ENCODE results near the gene MT1E.

Gene MT1E

DNA sequence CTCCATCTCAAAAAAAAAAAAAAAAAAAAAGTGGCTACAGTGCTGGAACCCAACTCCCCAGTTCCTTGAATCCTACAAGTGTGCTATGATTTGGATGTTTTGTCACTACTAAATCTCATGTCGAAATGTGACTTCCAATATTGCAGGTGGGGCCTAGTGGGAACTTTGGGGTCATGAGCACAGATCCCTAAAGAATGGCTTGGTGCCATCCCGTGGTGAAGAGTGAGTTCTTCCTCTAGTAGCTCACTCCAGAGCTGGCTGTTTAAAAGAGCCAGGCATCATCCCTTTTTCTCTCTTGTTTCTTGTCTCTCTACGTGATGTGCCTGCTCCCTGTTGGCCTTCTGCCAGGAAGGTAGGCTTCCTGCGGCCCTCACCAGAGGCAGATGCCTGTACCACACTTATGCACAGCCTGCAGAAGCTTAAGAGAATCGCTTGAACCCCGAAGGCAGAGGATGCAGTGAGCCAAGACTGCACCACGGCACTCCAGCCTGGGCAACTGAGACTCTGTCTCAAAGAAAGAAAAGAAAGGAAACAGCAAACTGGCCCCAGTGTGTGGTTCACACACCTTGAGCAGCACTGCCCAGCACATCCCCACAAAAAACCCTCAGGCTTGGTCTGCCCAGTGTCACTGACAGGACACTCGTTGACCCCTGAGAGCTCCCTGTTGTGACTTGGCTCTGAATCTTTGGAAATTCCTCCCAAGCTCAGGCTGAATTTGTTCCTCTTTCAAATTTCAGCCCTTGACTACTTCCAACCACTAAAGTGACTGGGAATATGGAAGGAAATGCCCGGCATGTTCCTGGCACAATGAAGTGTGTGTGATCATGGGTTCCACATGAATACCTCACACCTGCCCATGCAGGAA, 3.1 kb downstream of the MT1E start:
- no peak for DNase-seq

GRCh38 chr16:56629531-56629930, 4.0 kb downstream of the MT1E start:
- no peak for DNase-seq

GRCh38 chr16:56630134-56630533, 4.6 kb downstream of the MT1E start:
- no peak for DNase-seq

GRCh38 chr16:56631197-56631596, 5.6 kb downstream of the MT1E start:
- DNase-seq: no peak

DNA sequence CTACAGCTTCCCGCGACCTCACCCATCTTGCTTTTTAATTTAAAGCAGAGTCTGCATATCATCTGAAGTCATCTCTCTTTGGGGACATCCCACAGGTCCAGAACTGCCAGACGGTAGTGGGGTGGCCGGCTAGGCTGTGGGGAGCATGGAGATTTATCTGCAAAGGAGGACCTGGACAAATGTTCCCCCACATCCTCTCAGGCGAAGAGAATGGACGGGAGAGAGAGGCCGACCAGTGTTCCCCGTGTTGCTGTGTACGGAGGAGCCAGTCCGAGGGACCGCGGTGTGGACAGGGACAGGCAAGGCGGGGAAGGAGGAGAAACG, 6.2 kb downstream of the MT1E start:
- DNase-seq: peak; percentile 57

GRCh38 chr16:56632156-56632847, 6.7 kb downstream of the MT1E start, which contains the start of gene MT1M:
TSS of gene MT1M (plus strand) at chr16:56632659. CDS start at chr16:56632732, 73 bp downstream.
- peak; percentile 66 for DNase-seq

DNA sequence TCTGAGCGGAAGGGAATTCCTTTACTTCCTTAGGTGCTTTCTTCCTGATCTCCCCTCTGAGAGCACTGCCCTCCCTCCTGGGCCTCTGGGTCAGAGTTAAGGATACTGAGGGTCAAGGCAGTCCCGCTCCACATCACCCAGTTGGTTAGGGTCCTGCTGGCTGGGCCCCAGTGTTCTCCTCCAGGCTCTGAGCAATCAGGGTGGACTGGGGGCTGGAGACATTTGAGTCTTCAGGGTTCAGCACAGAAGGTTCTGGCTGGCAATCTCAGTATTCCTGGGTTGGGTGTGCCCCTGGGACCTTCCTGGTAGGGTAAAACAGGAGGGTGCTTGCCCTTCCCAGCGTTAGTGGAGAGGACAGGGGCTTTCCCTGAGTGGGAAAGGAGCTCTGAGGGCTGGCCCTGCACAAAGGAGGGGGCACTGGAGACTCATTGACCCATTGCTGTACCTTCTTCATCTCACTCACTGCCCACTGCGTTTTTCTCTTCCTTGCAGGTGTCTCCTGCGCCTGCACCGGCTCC, 7.3 kb downstream of the MT1E start:
- no peak for DNase-seq

DNA sequence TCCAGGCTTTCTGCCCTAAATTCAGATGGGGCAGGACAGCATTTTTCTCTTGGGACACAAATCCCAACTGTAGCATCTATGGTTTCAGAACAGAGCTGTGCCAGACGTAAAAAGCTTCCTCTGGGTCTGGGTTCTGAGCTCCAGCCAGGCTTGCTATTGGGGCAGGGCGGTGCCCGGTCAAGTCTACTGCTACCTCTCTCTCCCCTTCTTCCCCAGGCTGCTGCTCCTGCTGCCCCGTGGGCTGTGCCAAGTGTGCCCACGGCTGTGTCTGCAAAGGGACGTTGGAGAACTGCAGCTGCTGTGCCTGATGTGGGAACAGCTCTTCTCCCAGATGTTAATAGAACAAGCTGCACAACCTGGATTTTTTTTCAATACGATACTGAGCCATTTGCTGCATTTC, 8.0 kb downstream of the MT1E start:
- DNase-seq: no peak

- DNase-seq: no peak
Observed at GRCh38 chr16:56634715-56635440, 9.3 kb downstream of the MT1E start.

GRCh38 chr16:56635441-56635967, 9.9 kb downstream of the MT1E start:
- DNase-seq: no peak

GRCh38 chr16:56636616-56637413, 11.2 kb downstream of the MT1E start:
- DNase-seq: no peak

GRCh38 chr16:56637814-56638750, 12.5 kb downstream of the MT1E start, which contains the start of gene MT1A:
TSS of gene MT1A (plus strand) at chr16:56638666. CDS start at chr16:56638739, 73 bp downstream.
- DNase-seq: no peak

- DNase-seq: no peak
Observed at GRCh38 chr16:56639045-56639444, 13.5 kb downstream of the MT1E start.

DNA sequence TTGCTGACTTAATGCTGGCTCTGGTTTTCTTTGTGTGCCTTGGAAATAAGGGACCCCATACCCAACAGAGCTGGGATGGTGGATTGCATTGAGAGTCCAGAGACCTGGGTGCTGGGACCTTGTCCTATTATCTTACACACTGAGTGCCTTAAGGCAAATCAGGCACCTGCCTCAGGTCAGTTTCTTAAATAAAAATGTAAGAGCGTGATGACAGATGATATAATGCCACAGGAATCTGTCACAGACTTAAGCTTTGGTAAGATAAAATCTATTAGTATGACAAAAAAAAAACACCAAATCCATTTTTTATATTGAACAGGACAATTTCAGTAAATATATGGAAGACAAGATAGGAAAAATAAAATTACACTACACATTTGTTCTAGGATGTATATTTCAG, 14.5 kb downstream of the MT1E start:
- DNase-seq: no peak

GRCh38 chr16:56641166-56641565, 15.6 kb downstream of the MT1E start:
- no peak for DNase-seq

DNA sequence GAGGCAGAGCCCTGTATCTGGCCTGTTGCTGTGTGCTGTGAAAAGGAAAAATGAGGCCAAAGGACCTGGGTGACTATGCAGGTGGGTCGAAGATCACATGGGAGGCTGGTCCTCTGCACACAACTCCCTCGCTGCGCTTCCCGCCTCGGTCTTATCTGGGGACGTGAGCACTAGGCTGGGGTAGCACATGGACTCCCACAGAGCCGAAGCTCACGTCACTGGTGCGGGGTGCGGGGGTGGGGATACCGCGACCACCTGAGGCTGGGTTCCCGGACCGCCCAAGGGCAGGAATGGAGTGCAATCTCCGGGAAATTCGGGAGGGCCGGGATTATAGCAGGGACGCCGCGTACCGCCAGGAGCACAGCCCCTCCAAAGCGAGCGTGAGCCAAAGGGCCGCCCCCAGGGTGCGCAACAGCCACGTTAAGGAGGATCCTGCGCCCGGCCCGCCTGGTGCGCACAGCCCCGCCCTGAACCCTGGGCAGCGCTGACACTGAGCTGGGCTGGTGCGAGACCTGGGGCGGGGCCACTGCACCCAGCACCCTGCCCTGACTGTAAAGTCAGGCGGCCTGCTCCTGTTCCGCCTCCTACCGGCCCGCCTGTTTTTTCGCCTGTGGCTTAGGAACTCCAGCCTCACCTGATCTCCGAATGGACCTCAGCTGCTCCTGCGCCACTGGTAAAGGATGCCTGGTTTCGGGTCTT, 17.6 kb downstream of the MT1E start:
- DNase-seq: no peak

DNA sequence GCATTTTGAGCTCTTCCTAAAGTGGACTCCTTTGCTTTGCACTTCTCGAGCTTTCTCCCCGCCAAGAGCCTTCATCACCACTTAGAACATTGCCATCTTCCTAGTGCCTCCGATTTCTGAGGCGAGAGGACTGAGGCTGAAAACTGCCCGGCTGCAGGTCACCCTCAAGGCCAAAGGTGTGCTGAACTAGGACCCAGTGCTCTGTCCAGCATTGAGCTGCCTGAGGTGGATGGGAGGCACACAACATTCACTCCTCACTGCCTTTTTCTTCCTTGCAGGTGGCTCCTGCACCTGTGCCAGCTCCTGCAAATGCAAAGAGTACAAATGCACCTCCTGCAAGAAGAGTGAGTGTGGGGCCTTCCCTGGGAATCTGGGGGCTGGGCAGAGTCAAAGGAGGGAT, 18.3 kb downstream of the MT1E start:
- no peak for DNase-seq

DNA sequence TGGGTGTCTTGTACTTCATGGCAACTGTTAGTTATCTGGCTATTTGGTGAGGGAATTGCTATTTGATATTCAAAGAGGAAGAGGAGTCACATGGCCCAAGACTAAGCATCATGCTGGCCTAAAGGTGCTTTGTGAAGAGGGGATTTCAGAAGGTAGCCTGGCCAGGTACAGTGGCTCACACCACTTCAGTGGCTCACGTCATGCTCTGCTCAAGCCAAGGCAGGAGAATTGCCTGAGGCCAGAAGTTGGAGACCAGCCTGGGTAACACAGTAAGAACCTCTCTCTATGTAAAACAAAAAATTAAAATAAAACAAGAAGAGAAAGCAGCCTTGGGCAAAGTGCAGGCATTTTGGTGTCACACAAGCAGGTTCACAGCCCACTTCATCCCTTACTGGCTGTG, 19.7 kb downstream of the MT1E start:
- no peak for DNase-seq

- no peak for DNase-seq
Observed at GRCh38 chr16:56645838-56646237, 20.3 kb downstream of the MT1E start.
